Kidney tubule cell (primary cell): ENCODE measurements around the gene EXOC6.
A peak's percentile ranks its signal among the peaks of the same experiment; 100 is the strongest.
"Not testable (repeated sequence)": the region's sequence is repeated elsewhere in the genome, so short reads cannot be mapped to it uniquely, and the experiment has no call there.

Experiments used
- DNase-seq: peaks from one replicate; pipeline ENCODE4 v3.0.0-alpha.2; 2018; ENCODE audit warnings: low spot score

The EXOC6 gene

DNA sequence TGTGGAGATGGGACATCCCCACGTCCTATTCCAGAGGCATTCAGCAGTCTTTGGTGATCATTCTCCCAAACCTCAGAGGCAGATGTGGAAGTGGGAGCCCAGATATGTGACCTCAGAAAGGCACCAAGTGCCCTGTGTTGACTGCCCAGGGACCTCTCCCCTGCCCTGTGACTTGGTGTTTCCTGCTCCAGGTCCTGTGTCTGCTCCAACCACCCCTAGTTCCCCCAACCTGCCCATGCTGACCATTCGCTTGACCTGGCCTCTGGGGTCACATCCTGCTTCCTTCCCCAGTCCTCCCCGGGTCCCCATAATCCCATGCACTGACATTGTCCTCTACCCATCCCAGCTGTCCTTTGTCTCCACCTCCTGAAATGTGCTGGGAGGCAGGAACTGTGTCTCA is 233.0 kb downstream of the EXOC6 start:
- DNase-seq, result no peak

DNA sequence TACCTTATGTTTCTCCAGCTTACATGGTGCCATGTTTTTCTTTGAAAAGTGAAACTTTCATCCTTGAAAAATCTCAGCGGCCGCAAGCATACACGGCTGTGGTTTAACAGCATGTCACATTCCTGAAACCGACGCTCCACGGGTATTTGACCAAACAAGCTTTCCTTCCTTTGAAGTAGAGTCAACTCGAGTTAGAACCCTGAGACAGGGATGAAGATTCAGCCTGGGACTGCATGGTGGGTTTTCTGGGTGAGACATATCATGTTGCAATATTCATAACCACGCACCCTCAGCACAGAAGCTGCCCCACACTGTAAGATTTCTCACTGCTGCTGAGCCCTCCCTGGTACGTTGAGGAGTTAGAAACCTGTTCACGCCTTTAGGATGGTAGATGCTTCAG is 233.5 kb downstream of the EXOC6 start:
- DNase-seq, result peak; percentile 37

DNA sequence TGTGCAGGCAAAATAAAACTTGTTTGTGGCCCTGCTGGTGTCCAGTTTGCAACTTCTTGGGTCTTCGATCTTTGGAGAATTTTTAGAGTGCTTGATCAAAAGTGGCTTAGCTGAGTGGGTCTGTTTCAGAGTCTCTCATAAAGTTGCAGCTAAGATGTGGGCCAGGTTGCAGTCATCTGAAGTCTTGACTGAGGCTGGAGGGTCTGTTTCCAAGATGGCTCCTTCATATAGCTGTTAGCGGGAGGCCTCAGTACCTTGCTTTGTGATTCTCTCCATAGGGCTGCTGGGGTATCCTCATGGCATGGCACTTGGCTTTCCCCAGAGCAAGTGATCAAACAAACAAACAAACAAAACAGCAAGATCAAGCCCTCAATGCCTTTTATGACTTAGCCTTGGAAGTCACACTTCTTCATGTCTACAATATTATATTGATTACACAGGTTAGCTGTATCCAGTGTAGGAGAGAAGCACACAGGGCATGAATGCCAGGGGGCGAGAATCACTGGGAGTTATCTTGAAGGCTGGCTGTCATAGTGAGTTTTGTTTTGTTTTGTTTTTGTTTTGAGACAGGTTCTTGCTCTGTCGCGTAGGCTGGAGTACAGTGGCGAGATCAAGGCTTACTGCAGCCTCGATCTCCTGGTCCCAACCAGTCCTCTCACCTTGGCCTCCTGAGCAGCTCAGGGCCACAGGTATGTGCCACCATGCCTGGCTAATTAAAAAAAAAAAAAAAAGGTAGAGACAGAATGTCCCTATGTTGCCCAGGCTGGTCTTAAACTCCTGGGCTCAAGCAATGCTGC is 235.6 kb downstream of the EXOC6 start:
- DNase-seq, result no peak

DNA sequence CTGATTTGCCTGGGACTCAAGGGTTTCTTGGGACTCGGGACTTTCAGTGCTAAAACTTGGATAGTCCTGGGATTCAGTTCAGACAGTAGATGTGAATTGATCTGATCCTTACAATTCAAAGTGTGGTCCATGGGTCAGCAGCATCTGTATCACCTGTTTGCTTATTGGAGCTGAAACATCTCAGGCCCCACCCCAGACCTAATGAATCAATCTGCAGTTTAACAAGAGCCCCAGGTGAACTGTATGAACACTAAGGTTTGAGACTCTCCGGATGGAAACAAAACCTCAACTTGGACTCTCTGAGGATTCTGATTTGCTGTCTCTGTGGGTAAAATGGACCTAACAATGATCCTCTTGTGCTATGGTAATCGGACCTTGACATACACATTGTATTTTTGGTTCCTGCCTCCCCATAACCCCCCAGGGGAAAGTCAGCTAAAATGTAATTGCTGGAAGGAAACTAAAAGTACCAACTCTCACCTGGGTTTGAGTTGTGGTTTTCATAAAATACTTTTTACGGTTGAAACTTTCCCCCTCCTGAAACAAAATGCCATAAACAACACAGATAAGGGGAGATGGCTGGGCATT is 237.0 kb downstream of the EXOC6 start:
- DNase-seq, result no peak

DNA sequence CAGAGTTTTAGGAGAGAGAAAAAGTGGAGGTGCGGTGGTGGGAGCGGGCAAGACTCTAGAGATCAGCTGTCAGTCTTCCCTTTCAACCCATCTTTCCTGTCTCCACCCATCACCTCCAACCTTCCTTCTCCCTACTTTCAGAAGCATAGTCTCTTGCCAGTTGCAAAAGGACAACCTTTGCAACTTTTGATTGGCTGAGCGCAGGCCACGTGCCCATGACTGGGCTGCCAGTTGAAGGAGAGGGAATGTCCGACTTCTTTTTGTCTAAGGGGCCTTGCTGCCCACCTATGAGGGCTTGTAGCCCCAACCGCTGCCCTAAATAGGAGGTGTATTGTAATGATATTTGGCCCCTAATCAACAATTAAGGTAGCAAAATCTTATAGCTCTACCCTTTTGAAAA is 238.0 kb downstream of the EXOC6 start:
- no peak for DNase-seq

DNA sequence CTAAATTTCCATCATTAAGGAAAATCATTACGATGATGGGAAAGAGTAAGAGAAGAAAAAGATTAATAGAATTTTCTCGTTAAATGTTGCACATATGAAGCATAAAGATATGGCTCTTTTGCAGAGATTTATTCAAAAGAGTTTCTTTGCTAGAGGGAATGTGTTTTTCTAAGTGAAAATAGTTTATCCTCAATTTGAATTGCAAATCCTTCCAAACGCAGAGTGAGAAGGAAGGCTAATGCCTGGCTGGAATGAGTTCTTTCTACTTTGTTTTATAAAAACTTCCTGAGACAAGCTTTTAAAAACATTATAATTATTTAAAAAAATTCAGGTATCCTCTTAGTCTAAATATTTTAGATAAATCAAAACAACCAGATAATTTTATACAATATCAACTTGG is 239.5 kb downstream of the EXOC6 start:
- no peak for DNase-seq

DNA sequence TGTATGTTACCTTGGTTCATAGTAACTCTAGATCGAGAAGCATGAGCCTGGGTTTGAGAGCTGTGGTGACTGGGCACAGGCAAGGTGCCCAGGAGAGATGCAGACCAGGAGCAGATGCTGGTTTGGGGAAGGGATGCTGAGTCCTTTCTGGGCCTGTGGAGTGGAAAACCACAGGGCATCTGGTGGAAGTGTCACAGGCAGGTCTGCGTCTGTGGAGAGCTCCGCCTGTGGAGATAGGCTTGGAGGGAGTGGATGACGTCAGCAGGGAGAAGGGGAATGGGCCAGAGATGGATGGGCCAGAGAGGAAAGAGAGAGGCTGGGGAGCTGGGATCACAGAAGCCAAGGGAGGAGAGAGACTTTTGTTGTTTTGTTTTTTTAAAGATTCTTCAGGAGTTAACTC is 240.1 kb downstream of the EXOC6 start:
- no peak for DNase-seq

DNA sequence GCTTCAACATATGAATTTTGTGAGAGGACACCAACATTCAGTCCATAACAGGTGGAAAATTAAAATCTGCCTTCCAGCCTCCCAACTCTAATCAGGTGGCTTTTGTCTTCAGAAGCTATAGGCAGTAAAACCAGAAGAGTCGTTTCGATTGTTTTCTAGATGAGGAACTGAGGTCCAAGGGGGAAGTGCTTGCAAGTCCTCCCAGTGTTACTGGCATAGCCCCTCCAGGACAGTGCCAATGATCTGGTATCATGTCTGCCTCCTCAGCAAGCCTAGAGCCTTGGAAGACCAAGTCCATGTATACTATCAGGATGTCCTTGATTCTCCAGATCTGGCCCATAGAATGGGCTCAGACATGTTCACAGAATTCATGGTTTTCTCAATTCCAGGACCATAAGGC is 242.3 kb downstream of the EXOC6 start:
- DNase-seq, result no peak

DNA sequence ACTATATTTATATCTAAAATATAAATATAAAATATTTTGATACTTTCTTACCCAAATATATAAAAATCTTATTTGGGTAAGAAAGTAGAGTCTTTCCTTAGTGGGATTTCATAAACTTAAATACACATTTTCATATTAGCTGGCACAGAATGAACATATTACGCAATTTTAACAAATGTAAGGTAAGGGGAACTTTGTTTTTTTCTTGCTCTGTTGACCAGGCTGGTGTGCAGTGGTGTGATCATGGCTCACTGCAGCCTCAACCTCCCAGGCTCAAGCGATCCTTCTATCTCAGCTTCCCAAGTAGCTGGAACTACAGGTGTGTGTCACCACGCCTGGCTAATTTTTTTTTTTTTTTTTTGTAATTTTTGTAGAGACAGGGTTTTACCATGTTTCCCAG is 243.6 kb downstream of the EXOC6 start:
- DNase-seq, result no peak

DNA sequence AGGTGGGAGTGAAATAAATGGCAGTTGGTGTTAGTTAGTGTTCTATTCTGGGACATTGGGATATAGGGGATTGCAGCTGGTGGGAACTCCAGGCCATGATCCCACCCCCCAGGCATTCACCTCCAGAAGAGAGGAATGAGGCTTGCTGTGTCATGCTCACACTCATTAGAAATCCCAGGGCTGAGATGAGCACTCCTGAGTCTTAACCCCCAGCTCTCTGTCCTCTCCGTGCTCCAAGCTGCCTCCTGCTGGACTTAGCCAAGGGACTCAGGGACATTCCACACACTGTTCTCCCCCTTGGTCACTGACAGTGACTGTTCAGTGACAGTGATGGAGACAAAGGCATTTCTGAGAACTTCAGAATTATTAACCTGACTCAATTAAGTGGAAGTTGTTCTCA is 246.9 kb downstream of the EXOC6 start:
- no peak for DNase-seq

DNA sequence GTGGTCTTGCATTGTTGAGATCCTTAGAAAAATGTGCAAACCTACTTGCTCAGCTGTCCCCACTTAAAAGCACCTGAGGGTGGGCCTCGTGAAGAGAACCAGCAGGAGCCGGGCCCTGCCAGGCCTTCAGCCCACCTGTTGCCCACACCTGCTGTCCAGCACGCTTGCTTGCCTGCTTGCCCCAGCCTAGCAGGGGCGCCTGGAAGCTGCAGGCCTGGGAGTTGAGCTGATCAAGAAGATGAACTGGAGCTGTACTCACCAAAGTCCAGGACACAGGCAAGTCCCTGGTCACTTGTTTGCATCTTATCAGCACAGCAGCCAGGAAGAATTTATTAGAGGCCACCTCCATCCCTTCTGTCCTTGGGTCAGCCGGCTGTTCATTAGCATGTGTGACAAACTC is 248.6 kb downstream of the EXOC6 start:
- no peak for DNase-seq

DNA sequence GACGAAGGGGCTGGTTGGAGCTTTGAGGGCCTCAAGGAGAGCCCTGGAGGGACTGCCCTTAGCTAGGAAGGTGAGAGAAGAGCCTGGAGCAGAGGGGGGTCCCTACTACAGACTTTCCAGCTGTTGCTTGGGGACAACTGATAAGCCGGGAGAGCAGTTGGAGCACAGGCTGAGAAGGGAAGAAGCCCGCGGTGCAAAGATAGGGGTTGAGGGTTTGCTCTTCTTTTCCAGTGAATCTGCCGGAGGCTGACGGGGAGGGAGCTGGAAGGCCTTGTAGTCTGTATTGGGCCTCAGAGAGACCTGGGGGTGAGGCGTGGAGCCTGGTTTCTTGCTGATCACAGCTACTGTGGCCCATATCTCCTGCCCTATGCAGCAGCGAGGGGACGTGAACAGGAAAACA is 249.1 kb downstream of the EXOC6 start:
- no peak for DNase-seq

DNA sequence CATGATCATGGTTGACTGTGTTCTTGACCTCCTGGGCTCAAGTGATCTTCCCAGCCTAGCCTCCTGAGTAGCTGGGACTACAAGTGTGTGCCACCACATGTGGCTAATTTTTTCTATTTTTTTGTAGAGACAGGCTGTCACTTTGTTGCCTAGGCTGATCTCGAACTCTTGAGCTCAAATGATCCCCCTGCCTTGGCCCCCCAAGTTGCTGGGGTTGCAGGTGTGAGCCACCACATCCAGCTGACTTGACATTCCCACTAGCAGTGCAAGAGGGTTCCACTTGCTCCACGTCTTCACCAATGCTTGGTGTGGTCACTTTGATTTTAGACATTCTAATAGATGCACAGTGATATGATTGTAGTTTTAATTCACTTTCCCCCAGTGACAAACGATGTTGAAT is 250.5 kb downstream of the EXOC6 start:
- no peak for DNase-seq

DNA sequence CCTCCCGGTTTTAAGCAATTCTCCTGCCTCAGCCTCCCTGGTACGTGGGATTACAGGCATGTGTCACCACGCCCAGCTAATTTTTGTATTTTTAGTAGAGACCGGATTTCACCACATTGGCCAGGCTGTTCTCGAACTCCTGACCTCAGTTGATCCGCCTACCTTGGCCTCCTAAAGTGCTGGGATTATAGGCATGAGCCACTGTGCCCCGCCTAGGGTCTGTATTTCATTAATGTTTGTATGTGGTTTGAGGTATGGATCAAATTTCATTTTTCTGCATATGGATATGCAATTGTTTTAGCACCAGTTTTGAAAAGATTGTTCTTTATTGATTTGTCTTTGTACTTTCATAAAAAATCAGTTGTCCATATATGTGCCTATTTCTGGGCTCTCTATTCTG is 251.3 kb downstream of the EXOC6 start:
- DNase-seq, result no peak

DNA sequence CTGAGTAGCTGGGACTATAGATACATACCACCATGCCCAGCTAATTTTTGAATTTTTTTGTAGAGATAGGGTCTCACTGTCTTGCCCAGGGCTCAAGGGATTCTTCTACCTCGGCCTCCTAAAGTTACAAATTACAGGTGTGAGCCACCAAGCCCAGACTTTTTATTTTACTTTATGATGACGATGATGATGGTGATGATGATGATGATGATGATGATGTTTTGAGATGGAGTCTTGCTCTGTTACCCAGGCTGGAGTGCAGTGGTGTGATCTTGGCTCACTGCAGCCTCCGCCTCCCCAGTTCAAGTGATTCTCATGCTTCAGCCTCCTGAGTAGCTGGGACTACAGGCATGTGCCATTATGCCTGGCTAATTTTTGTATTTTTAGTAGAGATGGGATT is 252.8 kb downstream of the EXOC6 start:
- DNase-seq, result not testable (repeated sequence)

DNA sequence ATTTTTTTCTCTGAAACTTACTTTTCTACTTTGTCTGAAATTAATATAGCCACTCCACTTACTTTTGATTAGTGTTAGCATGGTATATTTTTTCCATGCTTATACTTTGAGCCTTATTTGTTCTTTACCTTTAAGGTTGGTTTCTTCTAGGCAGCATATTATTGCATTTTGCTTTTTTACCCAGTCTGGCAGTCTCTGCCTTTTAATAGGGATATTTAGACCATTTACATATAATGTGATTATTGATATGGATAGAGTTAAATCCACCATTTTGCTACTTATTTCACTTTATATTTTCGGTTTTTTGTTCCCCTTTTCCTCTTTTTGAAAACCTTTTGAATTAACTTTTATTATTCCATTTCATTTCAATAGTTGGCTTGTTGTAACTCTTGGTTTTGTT is 255.6 kb downstream of the EXOC6 start:
- no peak for DNase-seq

DNA sequence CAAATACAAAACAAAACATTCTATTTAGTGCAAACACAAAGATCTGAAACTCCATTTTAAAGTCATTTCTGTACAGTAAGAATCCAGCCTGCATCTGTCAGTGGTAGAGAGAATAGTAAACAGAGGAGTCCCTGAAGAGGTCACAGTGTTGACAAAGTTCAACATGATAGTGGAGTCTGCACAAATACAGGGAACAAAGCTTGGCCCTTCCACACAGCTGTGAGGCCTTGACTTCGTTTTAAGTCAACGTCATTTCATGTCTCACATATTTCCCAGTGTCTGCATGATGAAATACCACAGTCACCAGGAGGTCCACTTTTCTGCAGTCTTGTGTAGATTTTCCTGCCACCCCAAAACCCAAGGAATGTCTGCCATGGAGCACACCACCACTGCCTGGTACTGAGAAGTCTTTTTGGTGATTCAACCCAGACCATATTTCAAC is 258.3 kb downstream of the EXOC6 start:
- peak; percentile 29 for DNase-seq
